ENCODE measurements around the gene ZNF467. TPM values are rescaled to one million over a fixed set of nuclear protein-coding genes. Genes with fewer than 3 reads are reported as not detected.

ZNF467 gene
- total and polyA plus RNA-seq, 2 donors (not counting 1 experiment from before 2014, with no cell fraction given) = 0.39 to 1.1 TPM

- H3K4me2 ChIP-seq (replicated peaks; ENCODE audit: low read depth, low read length, poor library complexity, severe bottlenecking) = peak overlapping the region; percentile 88
- TF ChIP-seq CTCF (IDR thresholded peaks at IDR 0.05) (no peak), EZH2 (IDR thresholded peaks at IDR 0.05; ENCODE audit: borderline replicate concordance, insufficient read depth, low read depth, low read length, poor library complexity, severe bottlenecking) (no peak)
- peaks cover 0 to 3% of the 10 kb centered on the region in 2 experiments for H3K36me3 ChIP-seq (replicated peaks in 1 of 2; ENCODE audit: control extremely low read depth in 1 of 2, control insufficient read depth in 1 of 2, extremely low read depth in 1 of 2, insufficient read depth in 2 of 2, low read length in 1 of 2)
- peaks cover 22% of the 10 kb centered on the region for H3K4me1 Mint-ChIP-seq
- H2AFZ ChIP-seq (ENCODE audit: insufficient read depth, low read depth, low read length, poor library complexity, severe bottlenecking) = peak overlapping the region; percentile 88
- ChIA-PET CTCF (interaction anchor here (1.1 to 2.9 kb wide), 2 partner anchors 26 to 28 kb away, joined by 3 to 14 read pairs; no protein-coding TSS in a partner anchor), POLR2A (interaction anchor here (0.7 kb wide), 1 partner anchor 57 kb away, joined by 3 read pairs; no protein-coding TSS in a partner anchor)
- H3K9me3 Mint-ChIP-seq (ENCODE audit: insufficient read depth) = peaks cover 6% of the 10 kb centered on the region
- H3K27ac Mint-ChIP-seq = peak overlapping the region; percentile 76
- H3K27ac ChIP-seq (ENCODE audit: low read length in 2 of 2) = peak overlapping the region; percentile 40 to 71
- H3K4me3 ChIP-seq (ENCODE audit: control extremely low read depth in 1 of 5, extremely low read depth in 1 of 5, insufficient read depth in 1 of 5, low read depth in 2 of 5, low read length in 4 of 5) = peak overlapping the region in 4 of 5 experiments; percentile 62 to 83 (median 70)
- no peaks in the 10 kb centered on the region for H3K27me3 ChIP-seq (replicated peaks in 1 of 4; ENCODE audit: control extremely low read depth in 1 of 4, control insufficient read depth in 3 of 4, insufficient read depth in 4 of 4, low read length in 3 of 4)
- peaks cover 1 to 24% (median 7%) of the 10 kb centered on the region in 3 donors for H3K9me3 ChIP-seq (ENCODE audit: control extremely low read depth in 1 of 3, control insufficient read depth in 2 of 3, insufficient read depth in 1 of 3, low read length in 2 of 3)
- intact Hi-C loops (cut with micrococcal nuclease) = loop anchor here (1.0 to 10.0 kb wide), 6 partner anchors 56 to 1343 kb away; partner anchors contain the start of genes ATP6V0E2, PDIA4, SLC4A2 and ZNF398
- peak overlapping the region; percentile 86 for H3K4me3 Mint-ChIP-seq
- peak overlapping the region; percentile 78 for H3K9ac ChIP-seq (ENCODE audit: low read length)
- H3K79me2 ChIP-seq (ENCODE audit: control insufficient read depth, insufficient read depth, low read length) = no peaks in the 10 kb centered on the region
- peaks cover 10 to 21% of the 10 kb centered on the region in 2 donors for H3K4me1 ChIP-seq (ENCODE audit: control insufficient read depth in 2 of 2, insufficient read depth in 2 of 2, low read length in 2 of 2)
- DNase-seq (no peak), ATAC-seq (ENCODE audit: low read depth) (no peak)
- WGBS (ENCODE audit: insufficient coverage) = 59% methylated on average over 8 of the region's 8 CpGs
- H3K27me3 Mint-ChIP-seq = no peaks in the 10 kb centered on the region
- H4K20me1 ChIP-seq (ENCODE audit: control insufficient read depth, insufficient read depth, low read length, poor library complexity, severe bottlenecking) = no peaks in the 10 kb centered on the region
These were observed 57.9 kb downstream of the ZNF467 start for GRCh38 chr7:149715476-149715875.

GRCh38 chr7:149714910-149715471, 58.4 kb downstream of the ZNF467 start:
- ChIA-PET CTCF (interaction anchor here (1.1 to 2.9 kb wide), 2 partner anchors 26 to 29 kb away, joined by 3 to 14 read pairs; no protein-coding TSS in a partner anchor), POLR2A (no interaction called here)
- under 1% methylated on average over 47 of the region's 48 CpGs for WGBS (ENCODE audit: insufficient coverage)
- no peaks in the 10 kb centered on the region for H3K79me2 ChIP-seq (ENCODE audit: control insufficient read depth, insufficient read depth, low read length)
- H3K27me3 ChIP-seq (replicated peaks in 1 of 4; ENCODE audit: control extremely low read depth in 1 of 4, control insufficient read depth in 3 of 4, insufficient read depth in 4 of 4, low read length in 3 of 4) = no peaks in the 10 kb centered on the region
- H3K4me1 Mint-ChIP-seq = peaks cover 22% of the 10 kb centered on the region
- peaks cover 1 to 28% (median 10%) of the 10 kb centered on the region in 3 donors for H3K9me3 ChIP-seq (ENCODE audit: control extremely low read depth in 1 of 3, control insufficient read depth in 2 of 3, insufficient read depth in 1 of 3, low read length in 2 of 3)
- H3K4me3 ChIP-seq (ENCODE audit: control extremely low read depth in 1 of 5, extremely low read depth in 1 of 5, insufficient read depth in 1 of 5, low read depth in 2 of 5, low read length in 4 of 5) = peak overlapping the region in 4 of 5 experiments; percentile 62 to 83 (median 70)
- peak overlapping the region; percentile 40 to 71 for H3K27ac ChIP-seq (ENCODE audit: low read length in 2 of 2)
- H3K4me2 ChIP-seq (replicated peaks; ENCODE audit: low read depth, low read length, poor library complexity, severe bottlenecking) = peak overlapping the region; percentile 88
- DNase-seq (peak; percentile 71), ATAC-seq (ENCODE audit: low read depth) (peak; percentile 6)
- peak overlapping the region; percentile 78 for H3K9ac ChIP-seq (ENCODE audit: low read length)
- peak overlapping the region; percentile 86 for H3K4me3 Mint-ChIP-seq
- H3K27me3 Mint-ChIP-seq = no peaks in the 10 kb centered on the region
- H3K9me3 Mint-ChIP-seq (ENCODE audit: insufficient read depth) = peaks cover 6% of the 10 kb centered on the region
- intact Hi-C loops (cut with micrococcal nuclease) = loop anchor here (1.0 to 10.0 kb wide), 7 partner anchors 56 to 1344 kb away; partner anchors contain the start of genes ATP6V0E2, PDIA4, SLC4A2 and ZNF398
- H3K36me3 ChIP-seq (replicated peaks in 1 of 2; ENCODE audit: control extremely low read depth in 1 of 2, control insufficient read depth in 1 of 2, extremely low read depth in 1 of 2, insufficient read depth in 2 of 2, low read length in 1 of 2) = peaks cover 0 to 1% of the 10 kb centered on the region in 2 experiments
- peaks cover 10 to 21% of the 10 kb centered on the region in 2 donors for H3K4me1 ChIP-seq (ENCODE audit: control insufficient read depth in 2 of 2, insufficient read depth in 2 of 2, low read length in 2 of 2)
- peak overlapping the region; percentile 76 for H3K27ac Mint-ChIP-seq
- no peaks in the 10 kb centered on the region for H4K20me1 ChIP-seq (ENCODE audit: control insufficient read depth, insufficient read depth, low read length, poor library complexity, severe bottlenecking)
- H2AFZ ChIP-seq (ENCODE audit: insufficient read depth, low read depth, low read length, poor library complexity, severe bottlenecking) = peak overlapping the region; percentile 88
- TF ChIP-seq CTCF (IDR thresholded peaks at IDR 0.05) (no peak), EZH2 (IDR thresholded peaks at IDR 0.05; ENCODE audit: borderline replicate concordance, insufficient read depth, low read depth, low read length, poor library complexity, severe bottlenecking) (no peak)

Measured in B cell (primary cell).